T-helper 2 cell (primary cell): Measurements from ENCODE around the gene FAT1.
"Not testable (repeated sequence)": the region's sequence is repeated elsewhere in the genome, so short reads cannot be mapped to it uniquely, and the experiment has no call there.

Experiments
- DNase-seq, 5 experiments: peaks; one replicate each; pipeline versions ENCODE4 v3.0.0 to v3.0.0-alpha.2; 2012 to 2022

The FAT1 gene

DNA sequence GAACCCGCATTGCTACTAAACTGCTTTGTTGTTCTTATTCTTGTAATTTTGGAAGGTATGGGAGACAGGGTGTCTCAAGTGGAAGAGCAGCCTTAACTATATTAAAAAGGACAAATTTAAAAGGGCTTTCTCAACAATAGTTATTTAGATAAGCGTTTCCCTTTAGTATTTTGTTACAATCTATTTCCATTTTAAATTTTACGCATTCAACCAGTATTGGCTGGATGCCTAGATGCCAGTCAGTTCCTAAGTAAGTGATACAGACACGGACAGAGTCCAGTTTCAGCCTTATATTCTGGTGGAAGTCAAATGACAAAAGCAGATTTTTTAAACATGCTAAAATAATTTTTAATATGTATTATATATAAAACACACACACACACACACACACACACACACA is 28.3 kb downstream of the FAT1 start:
- DNase-seq: no peak

GRCh38 chr4:186693894-186694293 is 29.8 kb downstream of the FAT1 start:
- no peak for DNase-seq

DNA sequence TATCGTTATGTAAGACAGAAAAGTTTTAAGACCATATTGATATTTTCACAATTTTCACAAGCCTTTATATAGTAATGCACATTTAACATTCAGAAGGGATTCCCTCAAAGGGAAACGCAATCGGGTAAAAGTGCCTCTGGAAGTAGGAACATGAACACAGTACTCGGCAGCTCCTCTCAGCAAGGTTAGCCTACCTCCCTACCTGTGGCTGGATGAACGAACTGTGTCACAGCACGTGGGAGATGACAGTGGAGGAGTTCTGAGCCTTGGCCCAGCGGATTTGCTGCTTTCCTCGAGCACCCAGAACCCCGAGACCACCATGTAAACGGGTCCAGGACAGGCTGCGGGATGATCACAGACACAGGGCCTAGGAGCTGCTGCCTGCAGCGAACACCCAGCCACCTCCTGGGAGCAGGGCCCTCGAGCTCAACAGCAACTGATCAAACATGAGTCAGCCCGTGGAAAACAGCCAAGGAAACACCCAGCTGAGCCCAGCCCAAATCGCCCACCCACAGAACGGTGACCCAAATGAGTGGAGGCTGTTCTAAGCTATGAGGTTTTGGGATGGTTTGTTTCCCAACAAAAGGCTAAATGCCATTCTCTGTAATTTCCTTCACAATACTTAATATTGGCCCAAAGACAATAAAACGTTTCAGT is 30.4 kb downstream of the FAT1 start:
- no peak for DNase-seq

DNA sequence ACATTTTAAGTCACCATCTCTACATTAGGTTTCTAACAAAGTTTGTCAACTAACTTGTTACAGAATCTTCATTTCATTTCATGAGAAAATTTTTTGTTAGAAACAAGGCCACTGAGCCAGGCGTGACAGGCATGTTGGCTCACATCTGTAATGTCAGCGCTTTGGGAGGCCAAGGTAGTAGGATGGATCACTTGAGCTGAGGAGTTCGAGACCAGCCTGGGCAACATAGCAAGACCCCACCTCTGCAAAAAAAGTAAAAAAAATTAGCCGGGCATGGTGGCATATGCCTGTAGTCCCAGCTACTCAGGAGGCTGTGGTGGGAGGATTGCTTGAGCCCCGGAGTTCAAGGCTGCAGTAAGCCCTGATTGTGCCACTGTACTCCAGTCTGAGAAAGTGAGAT is 32.3 kb downstream of the FAT1 start:
- DNase-seq: no peak

DNA sequence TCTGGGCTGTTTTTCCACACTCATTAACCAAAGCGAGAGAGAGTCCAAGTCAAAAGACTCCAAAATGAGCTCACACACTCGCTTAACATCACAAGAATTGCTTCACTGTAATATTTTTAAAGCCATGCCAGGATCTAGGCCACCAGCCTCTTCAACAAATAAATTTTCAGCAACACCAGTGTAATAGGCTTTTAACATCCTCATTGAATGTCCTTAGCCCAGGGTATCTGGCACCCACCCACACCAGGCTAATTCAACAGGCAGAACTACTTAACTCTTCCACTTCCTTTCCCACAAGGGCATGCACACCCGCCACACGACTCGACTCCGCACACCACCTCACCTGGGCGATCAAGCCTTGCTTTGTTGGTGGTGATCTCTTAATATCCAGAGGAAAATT is 34.2 kb downstream of the FAT1 start:
- no peak for DNase-seq

DNA sequence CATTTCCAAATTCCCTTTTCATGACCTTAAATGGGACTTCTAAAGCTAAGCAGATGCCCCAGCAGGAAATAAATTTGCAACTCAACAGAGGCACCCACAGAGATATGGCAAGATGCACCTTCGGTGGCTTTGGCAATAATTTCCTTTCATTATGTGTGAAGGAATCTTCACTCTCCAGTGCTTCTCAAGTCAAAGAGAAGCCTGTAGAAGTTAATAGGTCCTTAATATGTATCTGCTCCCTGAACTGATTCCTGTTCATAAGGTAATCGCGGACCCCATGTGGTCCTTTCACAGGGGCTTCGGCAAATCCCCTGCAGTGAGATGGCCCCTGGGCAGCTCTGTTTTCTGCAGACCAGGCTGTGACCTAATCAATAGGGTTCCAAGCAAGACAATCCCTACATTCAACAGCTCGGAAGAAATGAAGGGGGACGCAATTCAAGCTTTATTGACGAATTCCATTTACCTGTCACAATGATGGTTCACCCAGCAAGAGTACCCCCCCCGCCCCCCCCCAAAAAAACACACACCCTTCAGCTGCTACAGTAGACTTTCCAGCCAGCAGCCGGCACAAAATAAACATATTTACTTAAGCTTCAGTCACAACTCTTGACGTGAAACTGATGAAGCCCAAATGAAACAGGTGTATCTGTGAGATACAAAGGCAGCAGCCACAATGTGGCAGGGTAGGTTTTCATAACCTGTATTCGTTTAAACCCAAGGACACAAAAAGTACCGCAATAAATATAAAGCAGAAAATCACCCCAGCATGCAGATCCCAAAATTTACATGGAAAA is 35.3 kb downstream of the FAT1 start:
- no peak for DNase-seq

- DNase-seq: no peak
Observed at GRCh38 chr4:186687265-186687664, 36.4 kb downstream of the FAT1 start.

DNA sequence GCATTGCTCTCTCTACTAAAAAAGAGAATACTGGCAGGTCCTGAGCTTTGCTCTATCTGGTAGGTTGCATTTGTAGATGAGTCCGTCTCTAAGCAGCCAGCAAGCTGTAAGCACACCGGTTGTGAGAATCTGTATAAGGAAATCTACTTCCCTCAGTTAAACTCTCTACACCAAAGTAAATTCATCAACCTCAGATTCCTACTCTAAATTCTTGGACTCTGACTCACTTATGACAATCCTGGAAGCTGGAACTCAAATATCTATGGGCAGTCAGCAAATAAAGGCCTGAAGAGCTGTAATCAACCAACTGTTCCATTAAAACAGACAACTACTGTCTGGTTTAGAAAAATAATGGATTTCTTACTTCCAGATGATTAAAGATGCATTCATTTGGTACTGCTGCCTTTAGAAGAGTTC is 37.9 kb downstream of the FAT1 start:
- no peak for DNase-seq

- no peak for DNase-seq
Observed at GRCh38 chr4:186684889-186685309, 38.8 kb downstream of the FAT1 start.

GRCh38 chr4:186684220-186684619 is 39.4 kb downstream of the FAT1 start:
- DNase-seq: no peak

DNA sequence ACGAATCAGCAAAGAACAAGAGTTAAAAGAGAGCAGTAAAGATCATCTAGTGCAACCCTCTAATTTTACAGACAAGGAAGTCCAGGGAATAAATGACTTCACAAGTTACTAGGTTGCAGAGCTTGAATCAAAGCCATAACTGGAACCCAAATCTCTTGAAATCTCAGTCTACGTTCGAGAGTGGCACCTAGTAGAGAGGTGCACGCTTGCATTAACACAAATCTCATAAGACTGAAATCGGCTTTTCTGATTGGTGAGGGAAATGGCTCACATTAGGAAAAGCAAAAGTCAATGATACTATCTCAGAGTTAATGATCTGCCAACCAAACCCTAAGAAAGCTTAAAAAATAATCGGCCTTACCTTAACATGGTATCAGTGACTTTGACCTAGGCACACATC is 43.0 kb downstream of the FAT1 start:
- no peak for DNase-seq

DNA sequence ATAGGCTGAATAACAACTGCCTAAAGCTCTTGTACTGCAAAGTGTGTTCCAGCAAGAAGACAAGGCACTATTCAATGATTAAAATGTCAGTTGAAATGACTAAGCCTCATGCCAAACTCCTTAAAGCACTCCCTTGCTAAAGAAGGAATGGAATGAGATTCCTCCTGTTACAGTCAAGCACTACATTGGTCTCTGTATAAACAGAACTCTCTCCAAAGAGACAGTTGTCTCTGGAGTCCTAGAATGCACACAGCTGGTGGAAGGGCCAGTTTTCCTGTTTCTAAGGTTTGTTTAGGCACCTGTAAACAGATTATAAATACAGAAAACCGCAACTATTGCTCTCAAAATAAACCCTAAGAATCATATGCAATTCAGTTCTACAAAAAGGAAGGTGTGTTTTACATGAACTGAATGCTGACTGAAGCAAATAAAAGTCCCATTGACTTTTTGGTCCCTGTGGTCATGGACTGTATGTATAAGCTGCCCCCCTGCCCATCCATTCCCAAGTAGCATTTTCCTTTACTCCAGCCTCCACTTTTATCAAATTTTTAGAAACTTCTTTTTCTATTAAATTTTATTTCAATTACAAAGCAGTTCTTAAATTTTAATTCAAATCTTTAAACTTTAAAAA is 47.0 kb downstream of the FAT1 start:
- DNase-seq: no peak

DNA sequence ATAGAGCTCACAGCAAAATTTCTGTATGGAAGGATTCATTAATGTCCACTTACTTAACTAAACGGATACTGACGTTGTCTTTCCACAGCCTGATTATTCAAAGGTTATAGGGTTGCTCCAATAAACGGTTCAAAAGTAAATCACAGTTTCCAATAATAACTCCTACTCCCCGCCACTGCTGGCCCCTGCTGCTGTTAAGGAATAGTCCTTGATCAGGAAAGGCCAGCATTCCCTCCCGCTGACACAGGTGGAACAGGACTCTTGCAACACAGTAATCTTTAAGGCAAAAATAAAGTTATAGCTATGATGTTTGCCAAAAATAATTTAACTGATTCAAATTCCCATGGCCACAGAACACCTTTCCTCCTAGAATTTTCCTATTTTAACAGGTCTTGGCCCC is 53.9 kb downstream of the FAT1 start:
- no peak for DNase-seq

DNA sequence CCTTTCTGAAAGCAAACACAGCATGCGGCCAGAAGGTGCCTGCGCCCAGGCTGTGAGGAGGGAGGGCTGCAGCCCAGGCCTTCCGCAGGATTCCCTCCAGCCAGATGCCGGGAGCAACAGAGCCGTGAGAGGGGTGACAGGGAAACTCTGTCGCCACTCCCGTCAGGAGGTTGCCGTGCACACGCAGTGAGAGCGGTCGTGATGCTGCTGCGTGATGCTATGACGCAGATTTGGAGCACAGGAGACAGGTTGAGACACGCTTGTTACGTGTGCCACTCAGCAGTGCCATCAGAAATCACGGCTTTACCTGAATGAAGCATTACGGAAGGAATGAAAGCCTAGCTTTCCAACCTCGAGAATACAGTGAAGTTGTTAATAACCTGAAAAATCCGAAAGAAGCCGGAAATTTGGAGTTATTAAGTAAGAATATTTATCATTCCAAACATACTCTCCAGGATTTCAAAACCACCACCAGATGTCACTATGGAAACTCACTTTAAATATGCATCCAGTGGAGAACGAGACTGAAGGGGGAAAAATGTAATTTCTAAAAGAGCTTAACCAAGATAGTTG is 54.4 kb downstream of the FAT1 start:
- DNase-seq: no peak

DNA sequence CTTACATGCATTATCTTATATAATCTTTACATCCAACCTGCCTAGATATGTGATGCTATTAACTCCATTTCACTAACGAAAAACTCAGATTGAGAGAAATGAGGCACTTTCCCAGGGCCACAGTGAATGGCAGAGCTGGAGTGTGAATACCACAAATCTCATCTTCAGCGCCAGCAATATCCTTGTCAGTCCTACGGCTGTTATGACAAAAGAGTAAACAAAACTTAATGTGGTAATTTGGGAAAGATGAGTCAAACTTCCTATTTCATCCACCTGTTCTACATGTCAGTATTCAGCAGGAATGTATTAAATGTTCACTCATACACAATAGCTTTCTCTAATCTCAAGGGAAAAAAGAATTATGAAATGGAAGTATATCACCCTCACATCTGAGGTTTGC is 56.9 kb downstream of the FAT1 start:
- no peak for DNase-seq

GRCh38 chr4:186666252-186666651 is 57.4 kb downstream of the FAT1 start:
- DNase-seq: no peak

DNA sequence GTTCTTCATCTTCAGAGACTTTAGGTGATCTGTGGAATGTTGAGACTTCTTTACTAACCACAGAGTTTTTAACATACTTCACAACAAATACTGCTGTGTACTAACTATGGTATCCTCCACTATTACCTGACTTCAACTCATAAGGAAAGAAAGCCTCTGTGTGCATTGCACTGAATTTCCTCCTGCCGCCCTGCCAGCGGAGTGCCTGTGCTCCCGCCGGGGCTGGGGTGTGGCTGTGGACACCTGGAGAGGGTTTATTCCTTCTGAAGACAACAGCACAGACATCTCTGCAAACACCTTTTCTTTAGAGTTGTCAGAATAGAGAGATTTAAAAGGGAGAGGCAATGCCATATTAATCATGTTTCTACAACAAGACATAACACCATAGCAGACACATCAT is 63.3 kb downstream of the FAT1 start:
- DNase-seq: no peak

DNA sequence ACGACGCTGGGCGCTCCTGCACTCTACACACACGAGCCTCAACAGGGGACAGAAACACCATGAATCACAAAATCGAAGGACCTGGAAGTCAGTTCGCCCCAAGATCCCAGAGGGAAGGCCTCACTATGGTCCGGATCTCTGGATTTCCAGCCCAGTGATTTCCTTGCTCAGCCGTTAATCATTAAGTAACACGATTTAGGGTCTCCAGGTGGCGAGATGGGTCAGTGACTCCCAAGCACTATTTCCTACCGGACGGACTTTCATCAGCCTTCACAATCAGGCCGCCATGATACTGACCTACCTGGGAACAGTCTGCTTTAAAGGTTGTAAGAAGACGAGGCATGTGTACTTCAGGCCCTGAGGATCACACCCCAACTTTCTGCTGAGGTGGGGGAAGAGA is 63.7 kb downstream of the FAT1 start:
- no peak for DNase-seq

- not testable (repeated sequence) for DNase-seq
Observed at GRCh38 chr4:186659456-186659855, 64.2 kb downstream of the FAT1 start.

GRCh38 chr4:186658657-186659056 is 65.0 kb downstream of the FAT1 start:
- no peak for DNase-seq

DNA sequence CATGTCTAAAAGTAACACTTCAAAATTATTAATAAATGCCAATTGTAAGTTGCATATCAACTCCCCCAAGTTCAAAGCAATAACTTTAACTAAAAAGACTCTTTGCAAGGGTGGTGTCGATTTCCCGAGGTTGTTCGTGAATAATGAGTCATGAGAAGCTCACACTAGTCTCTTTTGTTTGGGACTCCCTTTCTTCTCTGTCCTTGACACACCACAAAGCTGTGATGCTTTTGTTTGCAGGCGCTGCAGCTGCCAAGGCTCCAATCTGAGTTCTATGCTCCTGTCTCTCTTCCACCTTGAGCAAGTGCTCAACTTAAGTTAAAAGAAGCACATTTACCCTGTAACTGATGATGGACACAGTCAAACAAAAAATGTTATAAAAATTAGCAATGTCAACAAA is 65.9 kb downstream of the FAT1 start:
- no peak for DNase-seq

- no peak for DNase-seq
Observed at GRCh38 chr4:186653969-186654368, 69.7 kb downstream of the FAT1 start.

- DNase-seq: no peak
Observed at GRCh38 chr4:186651624-186652023, 72.0 kb downstream of the FAT1 start.

- DNase-seq: no peak
Observed at GRCh38 chr4:186651181-186651603, 72.5 kb downstream of the FAT1 start.
